Epithelial cell of prostate (primary cell): ENCODE data around the gene BTBD8.
"Not testable (repeated sequence)": the region's sequence is repeated elsewhere in the genome, so short reads cannot be mapped to it uniquely, and the experiment has no call there.

Experiments used
- DNase-seq: peaks from one replicate; pipeline ENCODE4 v3.0.0-alpha.2; 2011; ENCODE audit warnings: low read depth, low spot score
- H3K27ac ChIP-seq: fragments of 450-650 bp; 2 replicates; pipeline ENCODE4 v1.5.1; 2017; ENCODE audit warnings: mild to moderate bottlenecking

BTBD8 gene

GRCh38 chr1:92080128-92080985, at the start of gene BTBD8:
TSS of gene BTBD8 (plus strand) at chr1:92080345. CDS start at chr1:92080572, 227 bp downstream.
- DNase-seq: peak; percentile 2
- peak within 1 kb of the TSS; percentile 46 for H3K27ac ChIP-seq

DNA sequence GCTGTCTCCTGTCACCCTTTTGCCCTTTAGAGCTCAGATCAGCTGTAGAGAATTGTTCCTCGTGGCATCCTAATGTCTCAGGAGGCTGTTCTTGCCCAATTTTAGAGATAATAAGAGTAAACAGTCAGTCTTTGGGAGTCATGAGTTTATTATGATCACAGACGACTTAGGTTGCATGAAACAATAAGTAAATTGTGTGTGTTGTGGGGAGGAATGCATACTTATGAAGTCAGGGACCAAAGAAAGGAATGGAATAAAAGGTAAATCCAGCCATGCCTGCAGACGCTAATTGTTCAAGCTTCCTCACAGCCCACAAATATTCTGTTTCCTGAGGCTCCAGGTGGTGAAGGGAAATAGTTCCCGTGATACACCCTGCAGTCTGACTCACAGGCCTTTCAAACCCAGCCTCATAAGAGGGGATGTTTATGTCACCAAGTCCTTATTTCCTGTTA, 49.5 kb upstream of the BTBD8 start:
- H3K27ac ChIP-seq: peak overlapping the region; percentile 34

GRCh38 chr1:92031281-92032110, 48.6 kb upstream of the BTBD8 start:
- DNase-seq: no peak
- H3K27ac ChIP-seq: peak overlapping the region; percentile 34

More for the DNA sequence above, 49.5 kb upstream of the BTBD8 start:
- peak; percentile 41 for DNase-seq

DNA sequence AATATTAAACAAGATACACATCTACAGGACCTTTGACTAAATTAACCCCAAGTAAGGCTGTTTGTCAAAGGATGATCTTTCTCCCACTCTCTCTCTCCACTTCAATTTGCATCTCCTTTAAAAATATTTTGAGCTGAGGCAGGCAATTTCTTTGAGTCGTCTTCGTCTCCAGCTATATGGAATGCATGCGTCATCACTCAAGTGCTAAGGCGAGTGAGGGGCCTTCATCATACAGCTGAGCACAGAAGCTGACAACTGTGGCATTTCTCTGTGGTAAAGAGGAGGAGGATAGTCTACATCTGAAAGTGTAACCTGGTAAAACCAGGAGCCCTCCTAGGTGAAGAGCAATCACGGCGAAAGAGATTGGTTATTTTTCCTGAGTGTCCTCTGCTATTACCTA, 42.7 kb upstream of the BTBD8 start:
- no peak for DNase-seq
- H3K27ac ChIP-seq: no peak overlapping the region

DNA sequence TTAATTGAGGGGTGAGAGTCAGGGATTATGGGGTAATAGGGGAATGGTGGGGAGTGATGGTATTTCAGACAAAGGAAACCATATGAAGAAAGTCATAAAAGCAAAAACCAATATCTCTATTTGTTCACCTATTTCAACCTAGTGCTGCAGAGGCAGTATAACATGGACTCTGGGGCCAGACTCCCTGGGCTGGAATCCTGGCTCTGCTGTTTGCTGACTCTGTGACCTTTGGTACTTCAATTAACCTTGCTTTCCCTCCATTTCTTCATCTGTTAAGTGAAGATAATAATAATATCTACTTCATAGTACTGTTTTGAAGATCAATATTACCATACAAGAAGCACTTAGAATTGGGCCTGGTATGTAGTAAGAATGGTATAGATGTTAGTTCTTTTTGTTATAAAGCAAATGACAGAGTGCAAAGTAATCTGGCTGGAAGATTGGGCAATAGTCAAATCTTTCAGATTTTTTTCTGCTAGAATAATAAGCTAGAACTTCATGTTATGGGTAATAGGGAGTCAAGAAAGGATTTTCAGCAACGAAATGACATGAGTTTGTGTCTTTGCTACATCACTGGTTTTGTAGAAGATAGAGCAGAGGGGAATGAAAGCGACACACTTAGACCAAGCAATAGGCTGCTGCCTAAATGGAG, 41.3 kb upstream of the BTBD8 start:
- DNase-seq: no peak
- H3K27ac ChIP-seq: no peak overlapping the region

- H3K27ac ChIP-seq: no peak overlapping the region
- DNase-seq: no peak
Observed at GRCh38 chr1:92040971-92041370, 39.2 kb upstream of the BTBD8 start.

- H3K27ac ChIP-seq: no peak overlapping the region
- DNase-seq: peak; percentile 14
Observed at GRCh38 chr1:92043621-92044020, 36.5 kb upstream of the BTBD8 start.

GRCh38 chr1:92045766-92046495, 34.2 kb upstream of the BTBD8 start:
- DNase-seq: no peak
- no peak overlapping the region for H3K27ac ChIP-seq

DNA sequence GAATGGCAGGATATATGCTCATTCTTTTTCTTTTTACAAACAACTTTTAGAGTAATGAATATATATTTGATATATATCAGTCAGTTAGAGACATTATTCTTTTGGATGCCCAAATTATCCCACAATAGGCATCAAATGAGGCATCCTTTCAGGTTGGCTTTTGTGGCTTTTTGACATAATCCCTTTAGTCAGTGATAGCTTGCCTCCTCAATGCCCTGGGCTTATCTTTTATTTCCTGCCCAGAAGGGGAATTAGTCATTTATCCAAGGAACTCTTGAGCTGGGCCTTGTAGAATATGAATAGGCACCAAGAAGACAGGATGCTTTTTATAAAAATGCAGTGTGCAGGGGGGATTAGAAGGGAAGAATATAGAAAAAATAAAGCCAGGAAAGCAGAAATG, 28.2 kb upstream of the BTBD8 start:
- H3K27ac ChIP-seq: no peak overlapping the region
- no peak for DNase-seq

GRCh38 chr1:92065042-92065441, 15.1 kb upstream of the BTBD8 start:
- no peak for DNase-seq
- H3K27ac ChIP-seq: no peak overlapping the region

- no peak overlapping the region for H3K27ac ChIP-seq
- DNase-seq: no peak
Observed at GRCh38 chr1:92066321-92066720, 13.8 kb upstream of the BTBD8 start.

DNA sequence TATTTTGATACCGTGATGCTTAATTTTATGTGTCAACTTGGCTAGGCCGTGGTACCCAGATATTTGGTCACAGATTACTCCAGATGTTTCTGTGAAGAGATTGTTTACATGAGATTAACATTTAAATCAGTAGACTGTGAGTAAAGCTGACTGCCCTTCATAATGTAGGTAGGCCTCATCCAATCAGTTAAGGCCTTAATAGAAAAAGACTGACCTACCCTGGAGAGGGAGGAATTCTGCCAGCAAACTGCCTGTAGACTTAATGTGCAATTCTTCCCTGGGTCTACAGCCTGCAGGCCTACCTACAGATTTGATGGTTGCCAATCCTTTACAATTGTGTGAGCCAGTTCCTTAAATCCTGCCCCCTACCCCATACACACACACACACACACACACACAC, 9.3 kb upstream of the BTBD8 start:
- no peak overlapping the region for H3K27ac ChIP-seq
- no peak for DNase-seq

GRCh38 chr1:92074446-92074845, 5.7 kb upstream of the BTBD8 start:
- H3K27ac ChIP-seq, DNase-seq: not testable (repeated sequence)

- no peak for DNase-seq
Observed at GRCh38 chr1:92075311-92075710, 4.8 kb upstream of the BTBD8 start, which contains the start of gene SETSIP. TSS of gene SETSIP (minus strand) at chr1:92075411. CDS start at chr1:92075411, 0 bp downstream.

DNA sequence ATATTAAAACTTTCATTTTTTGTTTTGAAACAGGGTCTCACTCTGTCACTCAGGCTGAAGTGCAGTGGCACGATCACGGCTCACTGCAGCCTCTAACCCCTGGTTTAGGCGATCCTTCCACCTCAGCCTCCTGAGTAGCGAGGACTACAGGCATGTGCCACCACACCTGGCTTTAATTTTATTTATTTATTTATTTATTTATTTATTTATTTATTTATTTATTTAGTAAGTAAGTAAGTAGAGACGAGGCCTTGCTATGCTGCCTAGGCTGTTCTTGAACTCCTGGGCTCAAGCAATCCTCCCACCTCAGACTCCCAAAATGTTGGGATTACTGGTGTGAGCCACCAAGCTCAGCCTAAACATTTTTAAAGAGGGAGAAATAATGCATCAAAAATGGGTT, 3.8 kb upstream of the BTBD8 start:
- no peak overlapping the region for H3K27ac ChIP-seq
- no peak for DNase-seq

More at GRCh38 chr1:92075311-92075710, 4.8 kb upstream of the BTBD8 start, which contains the start of gene SETSIP:
- no peak within 1 kb of the TSS for H3K27ac ChIP-seq

- H3K27ac ChIP-seq, DNase-seq: not testable (repeated sequence)
Observed at GRCh38 chr1:92078077-92078476, 2.1 kb upstream of the BTBD8 start.

GRCh38 chr1:92079441-92079840, 704 bp upstream of the BTBD8 start:
- no peak overlapping the region for H3K27ac ChIP-seq

DNA sequence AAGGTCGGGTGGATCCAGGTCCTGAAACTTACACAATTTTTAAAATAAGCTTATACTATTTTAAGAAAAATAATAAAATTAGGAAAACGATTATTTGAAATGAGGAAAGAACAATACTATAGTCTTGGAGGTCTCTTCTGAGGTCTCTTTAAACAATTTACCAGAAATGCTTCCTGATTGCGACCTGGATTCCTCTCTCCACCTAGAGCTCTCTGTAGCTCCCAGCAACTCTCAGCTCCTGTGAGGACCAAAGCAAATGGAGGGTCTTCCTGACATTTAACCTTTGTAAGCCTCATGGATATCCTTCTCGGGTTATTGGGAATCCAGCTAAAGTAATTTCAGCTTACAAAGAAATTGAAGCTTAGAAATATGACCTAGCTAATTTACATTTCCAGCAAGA, 886 bp downstream of the BTBD8 start:
- no peak for DNase-seq
- peak overlapping the region; percentile 46 for H3K27ac ChIP-seq

More at GRCh38 chr1:92079441-92079840, 704 bp upstream of the BTBD8 start:
- DNase-seq: no peak

- DNase-seq: no peak
- no peak overlapping the region for H3K27ac ChIP-seq
Observed at GRCh38 chr1:92084651-92085050, 4.5 kb downstream of the BTBD8 start.

DNA sequence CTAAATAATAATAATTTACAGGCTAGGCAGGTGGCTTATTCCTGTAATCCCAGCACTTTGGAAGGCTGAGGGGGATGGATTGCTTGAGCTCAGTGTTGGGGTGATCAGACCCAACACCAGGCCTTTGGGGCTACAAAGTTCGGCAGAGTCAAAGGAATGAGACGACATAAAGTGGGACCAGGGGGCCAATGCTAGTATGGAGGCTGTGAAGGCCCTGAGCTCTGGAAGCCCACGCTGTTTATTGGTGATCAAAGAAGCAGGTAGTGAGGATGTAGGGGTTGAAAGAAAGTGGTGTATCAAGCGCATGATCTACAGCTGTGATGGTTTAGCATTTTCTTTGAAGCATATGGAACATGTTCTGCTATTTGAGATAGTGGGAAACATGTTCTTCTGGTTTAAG, 5.6 kb downstream of the BTBD8 start:
- DNase-seq: no peak
- H3K27ac ChIP-seq: no peak overlapping the region
